ENCODE data around the gene LHX4.

GRCh38 chr1:180262628-180263488 lies 32.8 kb downstream of the LHX4 start:
- TF ChIP-seq RXRA (IDR thresholded peaks at IDR 0.05) (no peak), CTCF (IDR thresholded peaks at IDR 0.05; ENCODE audit: low read depth, low read length, missing input control) (no peak), MAX (IDR thresholded peaks at IDR 0.05) (no peak), TAF1 (conservative IDR thresholded peaks at IDR 0.05) (no peak)

All from liver (tissue), 3 donors.